NCI-H1092 treated with DMSO at 0.1 percent for 48 hours (cell line): ENCODE results near the gene PARP8.
"Not testable (repeated sequence)": the region's sequence is repeated elsewhere in the genome, so short reads cannot be mapped to it uniquely, and the experiment has no call there.

Experiments used
- DNase-seq: peaks from one replicate; lab custom pipeline; 2025; lab: John Stamatoyannopoulos, UW

Gene PARP8

GRCh38 chr5:50687548-50687947 lies 21.1 kb downstream of the PARP8 start:
- no peak for DNase-seq

- no peak for DNase-seq
Observed at GRCh38 chr5:50691399-50692016, 25.1 kb downstream of the PARP8 start.

- DNase-seq: no peak
Observed at GRCh38 chr5:50694027-50694590, 27.7 kb downstream of the PARP8 start.

- DNase-seq: not testable (repeated sequence)
Observed at GRCh38 chr5:50694626-50695025, 28.2 kb downstream of the PARP8 start.

- no peak for DNase-seq
Observed at GRCh38 chr5:50697739-50698138, 31.3 kb downstream of the PARP8 start.

- no peak for DNase-seq
Observed at GRCh38 chr5:50699737-50700136, 33.3 kb downstream of the PARP8 start.

- DNase-seq: no peak
Observed at GRCh38 chr5:50700706-50701105, 34.3 kb downstream of the PARP8 start.

GRCh38 chr5:50702615-50703366 lies 36.4 kb downstream of the PARP8 start:
- DNase-seq: no peak

GRCh38 chr5:50703367-50703666 lies 36.9 kb downstream of the PARP8 start:
- no peak for DNase-seq

GRCh38 chr5:50704730-50705129 lies 38.3 kb downstream of the PARP8 start:
- DNase-seq: no peak

GRCh38 chr5:50709471-50709870 lies 43.0 kb downstream of the PARP8 start:
- DNase-seq: no peak

- no peak for DNase-seq
Observed at GRCh38 chr5:50710838-50711237, 44.4 kb downstream of the PARP8 start.

- no peak for DNase-seq
Observed at GRCh38 chr5:50711280-50711679, 44.8 kb downstream of the PARP8 start.

- no peak for DNase-seq
Observed at GRCh38 chr5:50712479-50712878, 46.0 kb downstream of the PARP8 start.

GRCh38 chr5:50715001-50715400 lies 48.6 kb downstream of the PARP8 start:
- DNase-seq: no peak

- DNase-seq: no peak
Observed at GRCh38 chr5:50716134-50716533, 49.7 kb downstream of the PARP8 start.

GRCh38 chr5:50717651-50718050 lies 51.2 kb downstream of the PARP8 start:
- DNase-seq: no peak

- no peak for DNase-seq
Observed at GRCh38 chr5:50720061-50720710, 53.7 kb downstream of the PARP8 start.

GRCh38 chr5:50722223-50722622 lies 55.8 kb downstream of the PARP8 start:
- no peak for DNase-seq

GRCh38 chr5:50724262-50724661 lies 57.8 kb downstream of the PARP8 start:
- DNase-seq: no peak

- DNase-seq: no peak
Observed at GRCh38 chr5:50725800-50726474, 59.5 kb downstream of the PARP8 start.

- DNase-seq: no peak
Observed at GRCh38 chr5:50726475-50727148, 60.2 kb downstream of the PARP8 start.
